Panc1 (cell line): ENCODE data around the gene CDHR5. TPM values are rescaled to one million over a fixed set of nuclear protein-coding genes. Genes with fewer than 3 reads are reported as not detected.

ENCODE experiments used
- ATAC-seq: fragments of 200-7000 bp; cut with Tn5 transposase; 2 replicates; pipeline ENCODE4 v1.9.1; 2020; ENCODE audit warnings: mild to moderate bottlenecking, moderate library complexity
- BruUV-seq: library from RNA; stranded (reverse); fragments of 400-500 nt; replicated peaks from 2 replicates; lab custom pipeline; 2021; lab: Mats Ljungman, UMichigan
- CTCF ChIA-PET: fragments of 300-600 bp; sonication (Branson Sonifier 250); formaldehyde crosslinking; loops from one replicate; lab custom pipeline; 2022; ENCODE audit warnings: antibody characterized with exemption; lab: Charles Lee
- POLR2A ChIA-PET: fragments of 300-600 bp; sonication (Branson Sonifier 250); formaldehyde crosslinking; loops from one replicate; lab custom pipeline; 2022; ENCODE audit warnings: antibody characterized with exemption; lab: Charles Lee
- DNase-seq: peaks from one replicate; pipeline ENCODE4 v3.0.0-alpha.2; 2010; ENCODE audit warnings: low read depth, low spot score
- H3K27ac ChIP-seq: 2 replicates; pipeline ENCODE4 v1.5.1; 2011; ENCODE audit warnings: mild to moderate bottlenecking, low read length, inconsistent platforms
- H3K27me3 ChIP-seq: fragments of 200-500 bp; sonication (Bioruptor generic); 2 replicates; pipeline ENCODE4 v1.6.0; 2014; ENCODE audit warnings: low read length, inconsistent platforms; ENCODE audit not compliant: control insufficient read depth, insufficient read depth
- H3K36me3 ChIP-seq: fragments of 200-500 bp; sonication (Bioruptor generic); 2 replicates; pipeline ENCODE4 v1.5.1; 2014; ENCODE audit warnings: inconsistent platforms, mild to moderate bottlenecking, low read length, moderate library complexity; ENCODE audit not compliant: control insufficient read depth, insufficient read depth
- H3K4me1 ChIP-seq: 2 replicates; pipeline ENCODE4 v1.5.1; 2011; ENCODE audit warnings: inconsistent platforms, mild to moderate bottlenecking, low read length, moderate library complexity; ENCODE audit not compliant: control insufficient read depth, insufficient read depth
- H3K4me3 ChIP-seq, 2 experiments: 2 replicates each; pipeline ENCODE4 v1.5.1; 2011 to 2012; ENCODE audit warnings: low read depth in 2 of 2, low read length in 2 of 2, mild to moderate bottlenecking in 2 of 2, inconsistent platforms in 1 of 2, moderate library complexity in 1 of 2
- H3K9me3 ChIP-seq: fragments of 200-500 bp; sonication (Bioruptor generic); 2 replicates; pipeline ENCODE4 v1.5.1; 2014; ENCODE audit warnings: low read depth, mild to moderate bottlenecking, inconsistent platforms, low read length, moderate library complexity; ENCODE audit not compliant: control insufficient read depth, insufficient read depth
- POLR2AphosphoS5 ChIP-seq: IDR thresholded peaks from 2 replicates; pipeline ENCODE4 v1.6.1; 2012; ENCODE audit warnings: mild to moderate bottlenecking, low read depth, low read length, moderate library complexity
- SIN3A ChIP-seq: IDR thresholded peaks from 2 replicates; pipeline ENCODE4 v1.6.1; 2012; ENCODE audit warnings: low read depth, mild to moderate bottlenecking, low read length, moderate library complexity, borderline replicate concordance; ENCODE audit not compliant: insufficient read depth
- TCF7L2 ChIP-seq: IDR thresholded peaks from 2 replicates; pipeline ENCODE4 v1.6.1; 2011; ENCODE audit warnings: mild to moderate bottlenecking, low read depth, low read length, inconsistent platforms
- in situ Hi-C: cut with HindIII; loops from 2 replicates; pipeline ENCODE4 v1.10.0; 2016; ENCODE audit warnings: low sequenced_read_pairs, low pct_unique_long_range_greater_than_20kb
- intact Hi-C: fragments of 100-400 bp; cut with micrococcal nuclease; formaldehyde crosslinking; loops from one replicate; pipeline ENCODE4 v1.10.0; 2022; ENCODE audit not compliant: unreplicated experiment
- total RNA-seq: library from RNA; stranded (reverse); gene quantifications from one replicate; pipeline ENCODE4 v1.2.1, GENCODE V29; 2021; ENCODE audit not compliant: unreplicated experiment
- TF ChIP-seq, protein P1 (sequence below): fragments of 450-650 bp; IDR thresholded peaks from 2 replicates; pipeline ENCODE4 v1.5.1; 2017; ENCODE audit warnings: mild to moderate bottlenecking
- TF ChIP-seq, protein P2 (sequence below), 2 experiments: IDR thresholded peaks; 2 replicates each; pipeline ENCODE4 v1.6.1; 2011 to 2012; ENCODE audit warnings: low read depth in 2 of 2, control low read depth in 1 of 2, low read length in 1 of 2, mild to moderate bottlenecking in 1 of 2, moderate library complexity in 1 of 2; ENCODE audit not compliant: insufficient read depth in 1 of 2

Gene CDHR5
- total RNA-seq, 1 experiment from 2014 or later: not detected

DNA sequence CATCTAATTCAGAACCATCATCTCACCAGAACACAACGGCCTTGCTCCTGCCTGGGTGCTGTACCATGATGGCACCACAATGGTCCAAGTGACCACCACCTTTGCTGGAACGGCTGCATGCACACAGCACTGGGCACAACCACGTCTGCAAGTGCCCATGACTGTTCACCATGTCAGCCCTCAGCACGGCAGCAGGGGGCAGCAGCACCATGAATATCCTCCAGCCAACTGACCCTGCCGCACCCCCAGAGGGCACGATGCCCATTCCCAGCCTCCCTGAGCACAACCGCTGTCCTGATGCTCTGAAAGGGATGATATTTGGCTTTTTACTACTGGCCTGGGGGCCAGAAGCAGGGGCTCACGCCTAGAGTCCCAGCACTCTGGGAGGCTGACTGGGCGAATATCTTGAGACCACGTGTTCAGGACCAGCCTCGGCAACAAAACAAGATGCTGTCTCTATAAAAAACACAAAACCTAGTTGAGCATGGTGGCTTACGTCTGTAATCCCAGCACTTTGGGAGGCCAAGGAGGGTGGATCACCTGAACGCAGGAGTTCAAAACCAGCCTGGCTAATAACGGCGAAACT lies 38.0 kb upstream of the CDHR5 start:
- ATAC-seq (peak; percentile 93), DNase-seq (peak; percentile 33)
- H3K4me1 ChIP-seq: no peaks in the 10 kb centered on the region
- CTCF ChIA-PET: no interaction called here
- intact Hi-C loops (loop anchor here (5.0 kb wide), 1 partner anchor 60 kb away; no protein-coding TSS in a partner anchor), in situ Hi-C loops (no loop called here)
- no TSS peak for BruUV-seq
- no peaks in the 10 kb centered on the region for H3K27me3 ChIP-seq
- no peaks in the 10 kb centered on the region; the same call in 1 of the 2 replicates for H3K36me3 ChIP-seq
- no peak for TF ChIP-seq TCF7L2
- TF ChIP-seq, protein P1, sequence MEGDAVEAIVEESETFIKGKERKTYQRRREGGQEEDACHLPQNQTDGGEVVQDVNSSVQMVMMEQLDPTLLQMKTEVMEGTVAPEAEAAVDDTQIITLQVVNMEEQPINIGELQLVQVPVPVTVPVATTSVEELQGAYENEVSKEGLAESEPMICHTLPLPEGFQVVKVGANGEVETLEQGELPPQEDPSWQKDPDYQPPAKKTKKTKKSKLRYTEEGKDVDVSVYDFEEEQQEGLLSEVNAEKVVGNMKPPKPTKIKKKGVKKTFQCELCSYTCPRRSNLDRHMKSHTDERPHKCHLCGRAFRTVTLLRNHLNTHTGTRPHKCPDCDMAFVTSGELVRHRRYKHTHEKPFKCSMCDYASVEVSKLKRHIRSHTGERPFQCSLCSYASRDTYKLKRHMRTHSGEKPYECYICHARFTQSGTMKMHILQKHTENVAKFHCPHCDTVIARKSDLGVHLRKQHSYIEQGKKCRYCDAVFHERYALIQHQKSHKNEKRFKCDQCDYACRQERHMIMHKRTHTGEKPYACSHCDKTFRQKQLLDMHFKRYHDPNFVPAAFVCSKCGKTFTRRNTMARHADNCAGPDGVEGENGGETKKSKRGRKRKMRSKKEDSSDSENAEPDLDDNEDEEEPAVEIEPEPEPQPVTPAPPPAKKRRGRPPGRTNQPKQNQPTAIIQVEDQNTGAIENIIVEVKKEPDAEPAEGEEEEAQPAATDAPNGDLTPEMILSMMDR: no peak; the same call in 1 of the 2 replicates
- no peak for TF ChIP-seq SIN3A
- TF ChIP-seq, protein P2, sequence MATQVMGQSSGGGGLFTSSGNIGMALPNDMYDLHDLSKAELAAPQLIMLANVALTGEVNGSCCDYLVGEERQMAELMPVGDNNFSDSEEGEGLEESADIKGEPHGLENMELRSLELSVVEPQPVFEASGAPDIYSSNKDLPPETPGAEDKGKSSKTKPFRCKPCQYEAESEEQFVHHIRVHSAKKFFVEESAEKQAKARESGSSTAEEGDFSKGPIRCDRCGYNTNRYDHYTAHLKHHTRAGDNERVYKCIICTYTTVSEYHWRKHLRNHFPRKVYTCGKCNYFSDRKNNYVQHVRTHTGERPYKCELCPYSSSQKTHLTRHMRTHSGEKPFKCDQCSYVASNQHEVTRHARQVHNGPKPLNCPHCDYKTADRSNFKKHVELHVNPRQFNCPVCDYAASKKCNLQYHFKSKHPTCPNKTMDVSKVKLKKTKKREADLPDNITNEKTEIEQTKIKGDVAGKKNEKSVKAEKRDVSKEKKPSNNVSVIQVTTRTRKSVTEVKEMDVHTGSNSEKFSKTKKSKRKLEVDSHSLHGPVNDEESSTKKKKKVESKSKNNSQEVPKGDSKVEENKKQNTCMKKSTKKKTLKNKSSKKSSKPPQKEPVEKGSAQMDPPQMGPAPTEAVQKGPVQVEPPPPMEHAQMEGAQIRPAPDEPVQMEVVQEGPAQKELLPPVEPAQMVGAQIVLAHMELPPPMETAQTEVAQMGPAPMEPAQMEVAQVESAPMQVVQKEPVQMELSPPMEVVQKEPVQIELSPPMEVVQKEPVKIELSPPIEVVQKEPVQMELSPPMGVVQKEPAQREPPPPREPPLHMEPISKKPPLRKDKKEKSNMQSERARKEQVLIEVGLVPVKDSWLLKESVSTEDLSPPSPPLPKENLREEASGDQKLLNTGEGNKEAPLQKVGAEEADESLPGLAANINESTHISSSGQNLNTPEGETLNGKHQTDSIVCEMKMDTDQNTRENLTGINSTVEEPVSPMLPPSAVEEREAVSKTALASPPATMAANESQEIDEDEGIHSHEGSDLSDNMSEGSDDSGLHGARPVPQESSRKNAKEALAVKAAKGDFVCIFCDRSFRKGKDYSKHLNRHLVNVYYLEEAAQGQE (IDR thresholded peaks at IDR 0.05; ENCODE audit: insufficient read depth in 1 of 2, low read depth in 2 of 2, low read length in 1 of 2): no peak
- TF ChIP-seq POLR2AphosphoS5: no peak
- H3K9me3 ChIP-seq: no peaks in the 10 kb centered on the region
- H3K27ac ChIP-seq: no peak overlapping the region
- H3K4me3 ChIP-seq: no peak overlapping the region
- POLR2A ChIA-PET: no interaction called here

DNA sequence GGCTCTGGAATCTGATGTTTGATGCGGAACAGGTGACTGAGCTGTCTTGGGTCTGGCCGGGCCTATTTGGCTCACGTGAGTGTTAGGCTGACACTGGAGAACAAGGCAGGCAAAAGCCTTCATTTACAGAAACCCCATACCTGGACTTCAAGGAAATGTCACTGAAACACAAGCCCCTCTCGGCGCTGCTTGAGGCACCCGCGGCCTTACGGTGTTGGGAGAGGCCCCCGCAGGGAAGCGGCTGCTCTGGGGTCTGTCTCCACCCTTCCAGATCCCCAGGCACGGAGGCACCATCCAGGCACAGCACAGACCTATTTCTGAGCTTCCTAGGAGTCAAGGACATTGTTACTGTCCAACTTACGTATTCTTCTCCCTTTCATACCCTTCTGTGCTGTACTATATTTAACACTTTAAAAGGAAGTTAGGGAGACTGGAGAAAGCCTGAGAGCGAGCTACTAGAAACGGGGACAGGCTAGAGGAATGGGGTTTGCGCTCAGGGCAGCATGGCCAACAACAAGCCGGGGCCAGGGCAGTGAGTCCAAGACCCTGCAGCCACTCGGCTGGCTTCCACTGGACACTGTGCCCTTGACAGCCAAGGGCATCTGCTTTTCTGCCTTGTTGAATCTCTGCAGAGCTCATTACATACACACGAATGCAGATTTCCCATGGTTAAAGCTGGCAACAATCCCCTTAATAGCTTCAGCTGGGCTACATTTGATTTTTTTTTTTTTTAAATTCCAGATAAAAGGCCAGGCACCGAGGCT lies 36.1 kb upstream of the CDHR5 start:
- H3K4me3 ChIP-seq: no peak overlapping the region
- no peaks in the 10 kb centered on the region for H3K4me1 ChIP-seq
- intact Hi-C loops (loop anchor here (5.0 kb wide), 1 partner anchor 61 kb away; no protein-coding TSS in a partner anchor), in situ Hi-C loops (no loop called here)
- POLR2A ChIA-PET: interaction anchor here (0.5 kb wide), 1 partner anchor 154 kb away, joined by 3 read pairs; no protein-coding TSS in a partner anchor
- H3K36me3 ChIP-seq: no peaks in the 10 kb centered on the region; the same call in 1 of the 2 replicates
- TF ChIP-seq TCF7L2: no peak
- TF ChIP-seq SIN3A: no peak
- TF ChIP-seq, protein P1: no peak
- TF ChIP-seq, protein P2 (IDR thresholded peaks at IDR 0.05; ENCODE audit: insufficient read depth in 1 of 2, low read depth in 2 of 2, low read length in 1 of 2): no peak
- TF ChIP-seq POLR2AphosphoS5: no peak
- BruUV-seq: no TSS peak
- no peaks in the 10 kb centered on the region for H3K9me3 ChIP-seq
- H3K27ac ChIP-seq: no peak overlapping the region
- CTCF ChIA-PET: interaction anchor here (0.7 kb wide), 1 partner anchor 27 kb away, joined by 3 read pairs; no protein-coding TSS in a partner anchor
- no peaks in the 10 kb centered on the region for H3K27me3 ChIP-seq
- no peak for DNase-seq
- ATAC-seq: no peak
